Neural crest cell (in vitro differentiated cells): ENCODE measurements around the gene F13A1. TPM values are rescaled to one million over a fixed set of nuclear protein-coding genes. Genes with fewer than 3 reads are reported as not detected.

ENCODE experiments used
- DNase-seq: peaks from one replicate; pipeline ENCODE4 v3.0.0; 2021; ENCODE audit warnings: low read depth, mixed read lengths, low spot score
- H3K27ac Mint-ChIP-seq: one replicate; pipeline ENCODE4 v1.8.0; 2021; ENCODE audit warnings: mild to moderate bottlenecking, mixed read lengths; ENCODE audit not compliant: unreplicated experiment
- H3K27me3 Mint-ChIP-seq: 2 replicates; pipeline ENCODE4 v1.8.0; 2021; ENCODE audit warnings: low read depth, mild to moderate bottlenecking, mixed read lengths
- H3K36me3 Mint-ChIP-seq: 2 replicates; pipeline ENCODE4 v1.8.0; 2021; ENCODE audit warnings: low read depth, mild to moderate bottlenecking, mixed read lengths
- H3K4me1 Mint-ChIP-seq: 2 replicates; pipeline ENCODE4 v1.8.0; 2021; ENCODE audit warnings: mixed read lengths
- H3K4me3 Mint-ChIP-seq: one replicate; pipeline ENCODE4 v1.8.0; 2021; ENCODE audit warnings: mild to moderate bottlenecking, mixed read lengths
- H3K9me3 Mint-ChIP-seq: 2 replicates; pipeline ENCODE4 v1.8.0; 2021; ENCODE audit warnings: mixed read lengths
- CTCF ChIP-seq: fragments of 200-600 bp; sonication (generic); conservative IDR thresholded peaks from 2 replicates; pipeline ENCODE4 v1.5.0; 2021; ENCODE audit warnings: antibody characterized with exemption, mild to moderate bottlenecking
- total RNA-seq: library from RNA; stranded (reverse); gene quantifications from 2 replicates; pipeline ENCODE4 v1.2.1, GENCODE V29; 2021

The F13A1 gene
- total RNA-seq, 1 donor from 2014 or later, result 0.70 TPM

GRCh38 chr6:6234963-6235362, 85.5 kb downstream of the F13A1 start:
- H3K27ac Mint-ChIP-seq, result no peak overlapping the region
- no peaks in the 10 kb centered on the region for H3K36me3 Mint-ChIP-seq
- peaks cover 4% of the 10 kb centered on the region for H3K9me3 Mint-ChIP-seq
- no peak overlapping the region for H3K4me3 Mint-ChIP-seq
- no peaks in the 10 kb centered on the region for H3K4me1 Mint-ChIP-seq
- peaks cover 6% of the 10 kb centered on the region for H3K27me3 Mint-ChIP-seq
- DNase-seq, result no peak
- TF ChIP-seq CTCF, result no peak

GRCh38 chr6:6230286-6230685, 90.2 kb downstream of the F13A1 start:
- no peak for TF ChIP-seq CTCF
- Mint-ChIP-seq H3K27me3 (peaks cover 6% of the 10 kb centered on the region), H3K36me3 (no peaks in the 10 kb centered on the region), H3K4me1 (no peaks in the 10 kb centered on the region), H3K9me3 (peaks cover 3% of the 10 kb centered on the region), H3K27ac (no peak overlapping the region), H3K4me3 (no peak overlapping the region)
- DNase-seq, result no peak

GRCh38 chr6:6227896-6228295, 92.6 kb downstream of the F13A1 start:
- no peaks in the 10 kb centered on the region for H3K27me3 Mint-ChIP-seq
- no peaks in the 10 kb centered on the region for H3K36me3 Mint-ChIP-seq
- no peaks in the 10 kb centered on the region for H3K4me1 Mint-ChIP-seq
- no peak overlapping the region for H3K4me3 Mint-ChIP-seq
- peaks cover 3% of the 10 kb centered on the region for H3K9me3 Mint-ChIP-seq
- no peak for DNase-seq
- no peak for TF ChIP-seq CTCF
- no peak overlapping the region for H3K27ac Mint-ChIP-seq

GRCh38 chr6:6225885-6226529, 94.5 kb downstream of the F13A1 start:
- DNase-seq, result no peak
- no peak overlapping the region for H3K4me3 Mint-ChIP-seq
- peaks cover 3% of the 10 kb centered on the region for H3K27me3 Mint-ChIP-seq
- H3K36me3 Mint-ChIP-seq, result no peaks in the 10 kb centered on the region
- peaks cover 3% of the 10 kb centered on the region for H3K9me3 Mint-ChIP-seq
- H3K4me1 Mint-ChIP-seq, result no peaks in the 10 kb centered on the region
- TF ChIP-seq CTCF, result no peak
- H3K27ac Mint-ChIP-seq, result no peak overlapping the region

- Mint-ChIP-seq H3K4me1 (no peaks in the 10 kb centered on the region), H3K27ac (no peak overlapping the region), H3K4me3 (no peak overlapping the region), H3K27me3 (peaks cover 3% of the 10 kb centered on the region), H3K9me3 (peaks cover 3% of the 10 kb centered on the region), H3K36me3 (no peaks in the 10 kb centered on the region)
- DNase-seq, result no peak
- TF ChIP-seq CTCF, result no peak
Observed at GRCh38 chr6:6224933-6225486, 95.5 kb downstream of the F13A1 start.
